Astrocyte (in vitro differentiated cells and primary cell): ENCODE data around the gene SMIM9.
"Not testable (repeated sequence)": the region's sequence is repeated elsewhere in the genome, so short reads cannot be mapped to it uniquely, and the experiment has no call there.

Experiments
- EZH2 ChIP-seq: IDR thresholded peaks from 2 replicates; pipeline ENCODE4 v1.6.1; 2012; ENCODE audit warnings: mild to moderate bottlenecking, low read length, inconsistent platforms; ENCODE audit not compliant: insufficient read depth
- TF ChIP-seq, protein P1 (sequence below): IDR thresholded peaks from 2 replicates; pipeline ENCODE4 v1.5.1; 2011; ENCODE audit warnings: low read depth, mild to moderate bottlenecking, inconsistent platforms, low read length, moderate library complexity; ENCODE audit not compliant: insufficient read depth

DNA sequence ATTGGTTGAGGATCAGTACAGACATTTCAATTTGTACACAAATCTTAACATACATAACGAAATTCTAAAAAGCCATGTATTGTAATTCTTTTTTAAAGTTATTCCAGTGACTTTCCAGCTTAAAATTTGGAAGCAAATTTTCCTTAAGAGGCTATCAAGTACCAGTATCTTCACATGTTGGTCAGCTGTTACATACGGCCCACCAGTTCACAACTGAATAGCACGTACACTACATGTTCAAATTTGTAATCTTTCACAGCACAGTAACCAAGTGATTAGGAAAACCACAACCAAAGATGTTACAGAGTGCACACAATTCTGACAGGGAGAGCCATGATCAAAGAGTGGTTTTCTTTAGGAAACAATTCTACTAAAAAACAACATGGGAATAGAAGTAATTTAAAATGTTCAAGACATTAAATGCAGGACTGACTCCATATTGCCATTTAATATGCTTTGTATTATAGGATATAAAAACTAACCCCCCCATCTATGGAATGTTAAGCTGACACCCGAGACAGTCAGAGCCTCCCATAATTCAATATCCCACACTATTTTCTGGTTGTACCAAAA is 18.1 kb downstream of the SMIM9 start:
- TF ChIP-seq, protein P1, sequence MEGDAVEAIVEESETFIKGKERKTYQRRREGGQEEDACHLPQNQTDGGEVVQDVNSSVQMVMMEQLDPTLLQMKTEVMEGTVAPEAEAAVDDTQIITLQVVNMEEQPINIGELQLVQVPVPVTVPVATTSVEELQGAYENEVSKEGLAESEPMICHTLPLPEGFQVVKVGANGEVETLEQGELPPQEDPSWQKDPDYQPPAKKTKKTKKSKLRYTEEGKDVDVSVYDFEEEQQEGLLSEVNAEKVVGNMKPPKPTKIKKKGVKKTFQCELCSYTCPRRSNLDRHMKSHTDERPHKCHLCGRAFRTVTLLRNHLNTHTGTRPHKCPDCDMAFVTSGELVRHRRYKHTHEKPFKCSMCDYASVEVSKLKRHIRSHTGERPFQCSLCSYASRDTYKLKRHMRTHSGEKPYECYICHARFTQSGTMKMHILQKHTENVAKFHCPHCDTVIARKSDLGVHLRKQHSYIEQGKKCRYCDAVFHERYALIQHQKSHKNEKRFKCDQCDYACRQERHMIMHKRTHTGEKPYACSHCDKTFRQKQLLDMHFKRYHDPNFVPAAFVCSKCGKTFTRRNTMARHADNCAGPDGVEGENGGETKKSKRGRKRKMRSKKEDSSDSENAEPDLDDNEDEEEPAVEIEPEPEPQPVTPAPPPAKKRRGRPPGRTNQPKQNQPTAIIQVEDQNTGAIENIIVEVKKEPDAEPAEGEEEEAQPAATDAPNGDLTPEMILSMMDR = not testable (repeated sequence)
- TF ChIP-seq EZH2 = not testable (repeated sequence)
